GM21526 (cell line): Measurements from ENCODE around the gene OSR1.
"Not testable (repeated sequence)": the region's sequence is repeated elsewhere in the genome, so short reads cannot be mapped to it uniquely, and the experiment has no call there.

ENCODE experiments used
- ATAC-seq: cut with Tn5 transposase; IDR thresholded peaks from one replicate; pipeline ENCODE4 v1.9.1; 2021; ENCODE audit warnings: moderate library complexity; ENCODE audit not compliant: unreplicated experiment, low FRiP score

Gene OSR1

DNA sequence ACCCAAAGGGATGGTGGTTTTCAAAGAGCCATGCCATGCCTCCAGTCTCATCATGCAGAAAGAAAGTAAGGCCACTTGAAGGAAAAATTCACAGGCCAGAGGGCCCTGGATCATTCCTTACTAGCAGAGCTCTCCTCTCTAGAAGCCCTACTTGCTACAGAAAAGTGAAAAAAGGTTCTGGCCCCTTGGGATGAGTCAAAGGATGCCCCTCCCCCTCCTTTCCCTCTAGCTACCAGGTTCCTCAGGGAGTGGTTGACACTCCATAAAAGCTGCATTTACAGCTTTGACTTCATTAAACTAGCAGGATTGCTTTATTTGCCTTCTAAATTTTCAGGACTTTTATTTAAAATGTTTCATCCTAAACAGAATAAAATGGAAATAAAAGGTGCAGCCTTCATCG, 21.2 kb downstream of the OSR1 start:
- ATAC-seq, result no peak

DNA sequence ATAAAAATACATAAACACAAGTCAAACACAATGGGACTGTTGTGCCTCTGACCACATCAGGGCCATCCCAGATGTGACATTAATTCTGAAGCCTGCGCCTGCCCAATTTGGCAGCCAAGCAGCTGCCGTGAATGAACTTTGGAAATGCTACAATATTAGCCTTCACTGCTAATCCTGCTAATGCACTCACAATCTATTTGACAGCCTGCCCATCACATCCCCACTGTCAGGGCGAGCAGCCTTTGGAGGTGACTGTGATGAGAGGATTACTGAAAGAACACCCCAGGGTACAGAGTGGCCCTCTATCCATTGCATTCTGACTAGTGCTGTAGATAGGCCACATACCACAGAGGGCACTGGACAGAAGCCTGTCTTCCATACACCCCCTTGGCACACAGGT, 21.6 kb downstream of the OSR1 start:
- no peak for ATAC-seq

- no peak for ATAC-seq
Measured at GRCh38 chr2:19332503-19332902, 25.9 kb downstream of the OSR1 start.

- no peak for ATAC-seq
Measured at GRCh38 chr2:19331450-19331849, 27.0 kb downstream of the OSR1 start.

DNA sequence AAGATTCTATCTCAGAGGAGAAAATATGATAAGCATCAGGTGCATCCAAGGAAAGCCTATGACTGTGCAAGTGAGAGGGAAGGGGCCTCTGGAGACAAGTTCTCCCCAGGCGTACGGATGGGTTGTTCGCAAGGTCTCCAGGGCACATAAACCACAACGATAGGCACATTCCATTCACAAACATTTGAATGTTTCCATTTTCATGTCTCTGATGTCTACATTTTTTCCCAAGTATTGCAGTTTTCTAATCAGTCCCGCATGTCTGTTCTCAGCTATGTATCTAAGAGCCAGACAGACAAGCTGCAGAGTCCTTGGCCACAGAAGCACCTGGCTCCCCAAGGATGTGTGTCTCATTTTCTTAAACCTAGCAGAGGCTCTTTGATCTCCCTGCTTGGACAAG, 28.0 kb downstream of the OSR1 start:
- no peak for ATAC-seq

DNA sequence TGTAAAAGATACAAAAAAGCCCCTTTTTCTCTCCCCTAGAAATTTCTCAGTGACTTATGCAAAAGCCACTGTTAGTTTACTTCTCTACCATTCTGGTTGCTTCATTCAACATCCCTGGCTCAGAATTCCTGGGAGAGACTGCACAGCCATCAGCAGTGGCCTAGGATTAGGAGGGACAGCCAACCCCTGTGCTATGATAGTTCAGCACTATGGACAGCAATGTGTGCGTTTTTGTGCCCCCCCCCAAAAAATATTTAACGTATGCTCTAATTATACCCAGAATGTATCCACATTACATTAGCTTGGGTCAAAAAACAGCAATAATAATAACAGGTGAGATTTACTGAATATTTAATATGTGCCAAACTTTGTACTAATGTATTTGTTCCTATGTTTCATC, 29.0 kb downstream of the OSR1 start:
- no peak for ATAC-seq

GRCh38 chr2:19327496-19327895, 30.9 kb downstream of the OSR1 start:
- ATAC-seq, result no peak

DNA sequence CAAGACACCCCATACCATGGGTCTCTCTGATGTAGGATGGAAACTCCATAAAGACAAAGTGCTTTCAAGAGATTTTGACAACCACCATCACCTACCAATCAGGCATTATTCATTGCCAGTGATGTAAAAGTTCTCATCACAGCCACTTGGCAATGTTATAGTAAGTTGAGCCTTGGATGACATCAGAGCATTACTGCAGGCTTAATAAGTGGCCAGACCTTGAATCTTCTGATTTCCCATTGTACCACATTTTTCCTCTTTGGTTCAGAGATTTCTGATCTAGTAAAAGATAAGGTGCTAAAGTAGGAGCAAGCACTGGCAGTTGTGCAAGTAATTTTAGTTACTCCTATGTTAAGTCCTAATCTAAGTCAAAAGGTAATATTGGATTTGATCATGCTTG, 36.5 kb downstream of the OSR1 start:
- no peak for ATAC-seq

DNA sequence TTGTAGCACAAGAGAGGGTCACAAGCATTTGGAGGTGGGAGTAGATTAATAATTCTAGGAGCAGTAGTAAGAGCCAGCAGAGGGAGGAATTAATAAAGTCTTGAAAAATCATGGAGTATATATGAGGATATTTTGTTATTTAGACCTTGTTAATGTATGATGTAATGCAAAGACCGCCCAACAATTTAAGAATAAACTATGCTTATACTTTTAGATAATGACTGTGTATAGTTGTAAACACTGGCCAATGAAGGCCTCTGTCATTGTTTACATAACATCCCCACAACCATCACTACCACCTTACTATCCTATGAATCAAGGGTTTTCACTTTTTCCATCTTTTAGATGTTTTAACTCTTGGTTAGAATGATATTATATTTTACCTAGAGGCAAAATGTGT, 37.6 kb downstream of the OSR1 start:
- no peak for ATAC-seq

DNA sequence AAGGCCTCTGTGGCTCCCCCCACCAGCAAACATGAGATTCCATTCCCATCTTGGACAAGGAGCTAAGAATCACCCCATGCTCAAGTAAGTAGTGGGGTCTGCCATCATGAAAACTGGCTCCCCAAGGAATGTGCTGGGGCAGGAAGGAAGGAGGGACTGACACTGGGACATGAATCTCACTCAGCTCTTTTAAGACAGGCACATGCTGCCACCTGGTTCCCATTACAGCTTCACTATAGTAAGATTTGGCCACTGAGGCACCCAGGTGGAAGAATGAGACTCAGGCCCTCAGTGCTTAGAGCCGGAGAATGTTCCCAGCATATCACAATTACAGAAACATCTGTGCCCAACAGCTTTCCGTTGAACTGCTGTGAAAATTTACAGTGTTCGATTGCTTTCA, 38.7 kb downstream of the OSR1 start:
- ATAC-seq, result no peak

DNA sequence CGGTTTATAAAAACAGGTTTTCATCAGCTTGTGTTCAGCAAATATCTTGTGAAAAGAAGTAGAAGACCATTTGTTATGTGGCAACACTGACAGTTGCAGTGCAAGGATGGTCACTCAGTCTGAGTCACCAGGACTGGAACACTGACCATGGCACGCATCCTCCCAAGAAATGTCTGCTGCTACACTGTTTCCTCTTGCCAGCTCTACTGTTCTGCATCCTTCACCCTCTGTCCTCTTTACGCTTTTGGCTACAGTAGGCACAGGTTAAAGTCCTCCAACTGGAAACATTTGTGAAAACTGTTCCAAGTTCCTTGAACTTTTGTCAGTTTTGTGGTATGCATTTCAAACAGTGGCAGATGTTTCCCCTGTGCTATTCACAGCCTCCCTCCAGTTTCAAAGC, 39.4 kb downstream of the OSR1 start:
- no peak for ATAC-seq

- no peak for ATAC-seq
Measured at GRCh38 chr2:19313553-19313952, 44.9 kb downstream of the OSR1 start.

DNA sequence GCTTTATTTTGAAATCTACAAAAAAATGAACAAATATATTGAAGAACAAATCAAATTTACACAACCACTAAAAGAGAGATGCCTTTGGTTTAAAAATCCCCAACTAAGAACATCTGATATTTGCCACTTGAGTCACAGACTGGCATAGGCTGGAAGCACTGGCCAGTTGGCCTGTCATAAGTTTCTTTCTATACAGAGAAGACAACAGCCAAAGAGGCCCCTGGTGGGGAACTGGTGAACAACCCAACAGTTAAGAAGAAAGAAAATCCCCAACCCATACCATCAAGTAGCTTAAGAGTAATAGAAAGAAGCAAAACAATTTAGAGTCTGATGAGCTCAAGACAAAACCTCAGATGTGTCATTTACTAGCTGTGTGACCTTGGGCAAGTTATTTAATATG, 45.5 kb downstream of the OSR1 start:
- ATAC-seq, result peak; percentile 95

GRCh38 chr2:19306065-19306464, 52.4 kb downstream of the OSR1 start:
- ATAC-seq, result not testable (repeated sequence)

- not testable (repeated sequence) for ATAC-seq
Measured at GRCh38 chr2:19305400-19306055, 52.9 kb downstream of the OSR1 start.

- ATAC-seq, result no peak
Measured at GRCh38 chr2:19301706-19302105, 56.7 kb downstream of the OSR1 start.
